SK-N-SH (cell line): ENCODE measurements around the gene METTL24. TPM values are rescaled to one million over a fixed set of nuclear protein-coding genes. Genes with fewer than 3 reads are reported as not detected.

ENCODE experiments used
- CTCF ChIA-PET: fragments of 300-600, 350-600 bp; formaldehyde crosslinking; extraction: SDS; loops from one replicate; lab custom pipeline; 2021; lab: Yijun Ruan, JAX
- POLR2A ChIA-PET: fragments of 350-600 bp; sonication (Branson Sonifier 250); formaldehyde crosslinking; extraction: SDS; loops from one replicate; lab custom pipeline; 2020; ENCODE audit warnings: antibody characterized with exemption, inconsistent platforms; lab: Yijun Ruan, JAX
- DNase-seq: peaks from one replicate; pipeline ENCODE4 v3.0.0; 2012
- H2AFZ ChIP-seq: fragments of 200-600 bp; sonication (generic); 2 replicates; pipeline ENCODE4 v1.8.1; 2016; ENCODE audit warnings: antibody characterized with exemption, mild to moderate bottlenecking, low read depth
- H3F3A ChIP-seq: fragments of 200-600 bp; sonication (generic); replicated peaks from 2 replicates; pipeline ENCODE3; 2016; ENCODE audit warnings: antibody characterized with exemption, mild to moderate bottlenecking; ENCODE audit not compliant: insufficient read depth
- H3K27ac ChIP-seq, 2 experiments: fragments of 200-500 bp in 1 of 2; fragments of 200-600 bp in 1 of 2; sonication (Bioruptor generic) in 1 of 2; sonication (generic), shearing (Covaris generic) in 1 of 2; 2 replicates each; pipeline versions ENCODE4 v1.5.1 to v1.6.1; 2014 to 2016; ENCODE audit warnings: low read depth in 2 of 2, inconsistent platforms in 1 of 2, low read length in 1 of 2, mild to moderate bottlenecking in 1 of 2, mixed read lengths in 1 of 2
- H3K27me3 ChIP-seq: fragments of 200-600 bp; sonication (generic), shearing (Covaris generic); 2 replicates; pipeline ENCODE4 v1.6.1; 2016; ENCODE audit warnings: mixed run types; ENCODE audit not compliant: insufficient read depth
- H3K36me3 ChIP-seq, 2 experiments: fragments of 200-500 bp in 1 of 2; fragments of 200-600 bp in 1 of 2; sonication (Bioruptor generic) in 1 of 2; sonication (generic) in 1 of 2; replicated peaks in 1 of 2; 2 replicates each; pipeline versions ENCODE3 to v1.5.1; 2014 to 2016; ENCODE audit warnings: low read length in 1 of 2, mild to moderate bottlenecking in 1 of 2; ENCODE audit not compliant: insufficient read depth in 2 of 2, control insufficient read depth in 1 of 2
- H3K4me1 ChIP-seq, 2 experiments: fragments of 200-500 bp in 1 of 2; fragments of 200-600 bp in 1 of 2; sonication (Bioruptor generic) in 1 of 2; sonication (generic), shearing (Covaris generic) in 1 of 2; 2 replicates each; pipeline versions ENCODE4 v1.5.1 to v1.6.1; 2014 to 2016; ENCODE audit warnings: low read depth in 1 of 2, low read length in 1 of 2, mixed run types in 1 of 2; ENCODE audit not compliant: insufficient read depth in 2 of 2, control insufficient read depth in 1 of 2
- H3K4me2 ChIP-seq: fragments of 200-600 bp; sonication (generic), shearing (Covaris generic); 2 replicates; pipeline ENCODE4 v1.6.1; 2017; ENCODE audit warnings: mixed run types
- H3K4me3 ChIP-seq, 2 experiments: fragments of 200-500 bp in 1 of 2; fragments of 200-600 bp in 1 of 2; sonication (Bioruptor generic) in 1 of 2; sonication (generic), shearing (Covaris generic) in 1 of 2; 2 replicates each; pipeline versions ENCODE4 v1.5.1 to v1.8.1; 2014 to 2016; ENCODE audit warnings: low read depth in 2 of 2, inconsistent platforms in 1 of 2, low read length in 1 of 2, mild to moderate bottlenecking in 1 of 2, mixed read lengths in 1 of 2, moderate library complexity in 1 of 2
- H3K79me2 ChIP-seq: fragments of 200-600 bp; sonication (generic); 2 replicates; pipeline ENCODE4 v1.8.1; 2017; ENCODE audit warnings: mild to moderate bottlenecking; ENCODE audit not compliant: insufficient read depth
- H3K9ac ChIP-seq: fragments of 200-600 bp; sonication (generic); 2 replicates; pipeline ENCODE4 v1.6.1; 2017; ENCODE audit warnings: mixed run types
- H3K9me2 ChIP-seq: fragments of 200-600 bp; sonication (generic); 2 replicates; pipeline ENCODE4 v1.6.1; 2017; ENCODE audit warnings: mixed run types
- H3K9me3 ChIP-seq: fragments of 200-600 bp; sonication (generic); 2 replicates; pipeline ENCODE4 v1.6.1; 2017; ENCODE audit warnings: mixed run types, mild to moderate bottlenecking, moderate library complexity
- H4K20me1 ChIP-seq: fragments of 200-600 bp; sonication (generic); 2 replicates; pipeline ENCODE4 v1.6.1; 2017; ENCODE audit warnings: mild to moderate bottlenecking, mixed run types; ENCODE audit not compliant: insufficient read depth
- CHD2 ChIP-seq: fragments of 150-350 bp; IDR thresholded peaks from 2 replicates; pipeline ENCODE4 v1.6.1; 2018; ENCODE audit warnings: low read length; ENCODE audit not compliant: partially characterized antibody
- GABPA ChIP-seq: IDR thresholded peaks from 2 replicates; pipeline ENCODE4 v1.4.0; 2012; ENCODE audit warnings: low read depth, mild to moderate bottlenecking
- GATA2 ChIP-seq: sonication (generic); formaldehyde crosslinking; IDR thresholded peaks from 2 replicates; pipeline ENCODE4 v1.5.0; 2020; ENCODE audit warnings: mild to moderate bottlenecking, missing genetic modification reagents
- MXI1 ChIP-seq: IDR thresholded peaks from 2 replicates; pipeline ENCODE4 v1.6.1; 2012; ENCODE audit warnings: mild to moderate bottlenecking, low read depth, low read length, improper control_type of control experiment
- RCOR1 ChIP-seq: fragments of 150-350 bp; IDR thresholded peaks from 2 replicates; pipeline ENCODE4 v1.6.1; 2017; ENCODE audit warnings: antibody characterized with exemption, low read length
- RFX5 ChIP-seq: IDR thresholded peaks from 2 replicates; pipeline ENCODE4 v1.6.1; 2012; ENCODE audit warnings: mild to moderate bottlenecking, improper control_type of control experiment, low read length
- WGBS: methylation state at CpG from one replicate; pipeline ENCODE4 v1.1.6; 2017; ENCODE audit warnings: low lambda C conversion rate; 5-methylcytosine and 5-hydroxymethylcytosine counted together
- polyA plus RNA-seq, 3 experiments: library from polyadenylated mRNA; depleted of rRNA; stranded (reverse); fragments of >200 nt; gene quantifications; 2 replicates each; pipeline ENCODE4 v1.2.3, GENCODE V29; 2012
- TF ChIP-seq, protein P1 (sequence below): IDR thresholded peaks from 2 replicates; pipeline ENCODE4 v1.6.1; 2012; ENCODE audit warnings: mild to moderate bottlenecking, low read depth, low read length, moderate library complexity
- TF ChIP-seq, protein P2 (sequence below): fragments of 150-350 bp; IDR thresholded peaks from 2 replicates; pipeline ENCODE4 v1.6.1; 2016; ENCODE audit warnings: mild to moderate bottlenecking, low read depth, low read length
- TF ChIP-seq, protein P3 (sequence below): fragments of 200-600 bp; sonication (generic); IDR thresholded peaks from 2 replicates; pipeline ENCODE4 v1.6.1; 2017; ENCODE audit warnings: antibody characterized with exemption, mild to moderate bottlenecking, moderate library complexity
- TF ChIP-seq, protein P4 (sequence below): IDR thresholded peaks from 2 replicates; pipeline ENCODE4 v1.4.0; 2012; ENCODE audit warnings: low read depth, borderline replicate concordance

Gene METTL24
- polyA plus RNA-seq, 1 of the 3 experiments (the other 2 are of a cell fraction), result not detected

DNA sequence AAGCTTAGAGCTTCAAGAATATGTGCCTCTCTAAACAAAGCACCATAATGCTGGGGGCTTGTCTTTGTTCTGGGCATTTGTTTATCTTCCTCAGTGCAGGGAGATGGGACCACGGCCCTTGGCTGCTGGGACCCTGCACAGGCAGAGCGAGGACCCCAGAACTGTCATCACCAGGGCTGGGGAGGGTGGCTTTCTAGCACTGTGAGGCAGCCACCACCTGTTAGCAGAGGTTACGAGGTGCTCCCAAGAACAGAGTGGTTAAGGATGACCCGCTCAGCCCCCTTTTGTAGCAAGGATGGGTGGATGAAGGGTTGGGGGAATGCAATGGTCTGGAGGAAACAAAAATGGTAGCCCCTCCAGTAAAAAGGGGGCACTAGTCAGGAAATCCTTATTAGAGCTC, 34.9 kb downstream of the METTL24 start (continued):
- TF ChIP-seq, protein P1, sequence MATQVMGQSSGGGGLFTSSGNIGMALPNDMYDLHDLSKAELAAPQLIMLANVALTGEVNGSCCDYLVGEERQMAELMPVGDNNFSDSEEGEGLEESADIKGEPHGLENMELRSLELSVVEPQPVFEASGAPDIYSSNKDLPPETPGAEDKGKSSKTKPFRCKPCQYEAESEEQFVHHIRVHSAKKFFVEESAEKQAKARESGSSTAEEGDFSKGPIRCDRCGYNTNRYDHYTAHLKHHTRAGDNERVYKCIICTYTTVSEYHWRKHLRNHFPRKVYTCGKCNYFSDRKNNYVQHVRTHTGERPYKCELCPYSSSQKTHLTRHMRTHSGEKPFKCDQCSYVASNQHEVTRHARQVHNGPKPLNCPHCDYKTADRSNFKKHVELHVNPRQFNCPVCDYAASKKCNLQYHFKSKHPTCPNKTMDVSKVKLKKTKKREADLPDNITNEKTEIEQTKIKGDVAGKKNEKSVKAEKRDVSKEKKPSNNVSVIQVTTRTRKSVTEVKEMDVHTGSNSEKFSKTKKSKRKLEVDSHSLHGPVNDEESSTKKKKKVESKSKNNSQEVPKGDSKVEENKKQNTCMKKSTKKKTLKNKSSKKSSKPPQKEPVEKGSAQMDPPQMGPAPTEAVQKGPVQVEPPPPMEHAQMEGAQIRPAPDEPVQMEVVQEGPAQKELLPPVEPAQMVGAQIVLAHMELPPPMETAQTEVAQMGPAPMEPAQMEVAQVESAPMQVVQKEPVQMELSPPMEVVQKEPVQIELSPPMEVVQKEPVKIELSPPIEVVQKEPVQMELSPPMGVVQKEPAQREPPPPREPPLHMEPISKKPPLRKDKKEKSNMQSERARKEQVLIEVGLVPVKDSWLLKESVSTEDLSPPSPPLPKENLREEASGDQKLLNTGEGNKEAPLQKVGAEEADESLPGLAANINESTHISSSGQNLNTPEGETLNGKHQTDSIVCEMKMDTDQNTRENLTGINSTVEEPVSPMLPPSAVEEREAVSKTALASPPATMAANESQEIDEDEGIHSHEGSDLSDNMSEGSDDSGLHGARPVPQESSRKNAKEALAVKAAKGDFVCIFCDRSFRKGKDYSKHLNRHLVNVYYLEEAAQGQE, result no peak
- TF ChIP-seq RFX5 (no peak), GABPA (no peak), MXI1 (no peak), RCOR1 (no peak)
- TF ChIP-seq, protein P2, sequence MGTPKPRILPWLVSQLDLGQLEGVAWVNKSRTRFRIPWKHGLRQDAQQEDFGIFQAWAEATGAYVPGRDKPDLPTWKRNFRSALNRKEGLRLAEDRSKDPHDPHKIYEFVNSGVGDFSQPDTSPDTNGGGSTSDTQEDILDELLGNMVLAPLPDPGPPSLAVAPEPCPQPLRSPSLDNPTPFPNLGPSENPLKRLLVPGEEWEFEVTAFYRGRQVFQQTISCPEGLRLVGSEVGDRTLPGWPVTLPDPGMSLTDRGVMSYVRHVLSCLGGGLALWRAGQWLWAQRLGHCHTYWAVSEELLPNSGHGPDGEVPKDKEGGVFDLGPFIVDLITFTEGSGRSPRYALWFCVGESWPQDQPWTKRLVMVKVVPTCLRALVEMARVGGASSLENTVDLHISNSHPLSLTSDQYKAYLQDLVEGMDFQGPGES, result no peak
- TF ChIP-seq, protein P3, sequence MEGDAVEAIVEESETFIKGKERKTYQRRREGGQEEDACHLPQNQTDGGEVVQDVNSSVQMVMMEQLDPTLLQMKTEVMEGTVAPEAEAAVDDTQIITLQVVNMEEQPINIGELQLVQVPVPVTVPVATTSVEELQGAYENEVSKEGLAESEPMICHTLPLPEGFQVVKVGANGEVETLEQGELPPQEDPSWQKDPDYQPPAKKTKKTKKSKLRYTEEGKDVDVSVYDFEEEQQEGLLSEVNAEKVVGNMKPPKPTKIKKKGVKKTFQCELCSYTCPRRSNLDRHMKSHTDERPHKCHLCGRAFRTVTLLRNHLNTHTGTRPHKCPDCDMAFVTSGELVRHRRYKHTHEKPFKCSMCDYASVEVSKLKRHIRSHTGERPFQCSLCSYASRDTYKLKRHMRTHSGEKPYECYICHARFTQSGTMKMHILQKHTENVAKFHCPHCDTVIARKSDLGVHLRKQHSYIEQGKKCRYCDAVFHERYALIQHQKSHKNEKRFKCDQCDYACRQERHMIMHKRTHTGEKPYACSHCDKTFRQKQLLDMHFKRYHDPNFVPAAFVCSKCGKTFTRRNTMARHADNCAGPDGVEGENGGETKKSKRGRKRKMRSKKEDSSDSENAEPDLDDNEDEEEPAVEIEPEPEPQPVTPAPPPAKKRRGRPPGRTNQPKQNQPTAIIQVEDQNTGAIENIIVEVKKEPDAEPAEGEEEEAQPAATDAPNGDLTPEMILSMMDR, result no peak

DNA sequence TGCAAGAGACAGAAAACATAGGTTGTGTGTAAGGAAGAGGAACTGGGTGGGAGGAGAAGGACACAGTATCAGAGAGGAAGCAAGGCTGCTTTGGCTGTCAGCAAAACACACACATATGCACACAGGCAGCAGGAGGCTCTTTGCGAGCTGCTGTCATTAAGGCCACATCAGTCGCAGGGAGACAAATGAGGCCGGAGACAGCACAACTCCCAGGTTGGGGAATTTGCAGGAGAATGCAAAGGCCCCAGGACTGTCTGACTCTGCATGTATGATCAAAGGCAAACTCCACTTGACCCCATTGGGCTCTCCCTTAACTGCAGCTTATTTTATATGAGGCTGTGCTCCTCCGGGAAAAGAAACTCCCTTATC, 35.3 kb downstream of the METTL24 start:
- Histone ChIP-seq H3K36me3 (no peaks in the 10 kb centered on the region), H3K27ac (no peak overlapping the region), H3K4me3 (no peak overlapping the region), H3K9me2 (no peaks in the 10 kb centered on the region), H3K4me2 (no peak overlapping the region), H4K20me1 (no peaks in the 10 kb centered on the region), H3F3A (no peaks in the 10 kb centered on the region), H2AFZ (no peak overlapping the region), H3K9me3 (no peaks in the 10 kb centered on the region), H3K4me1 (peaks cover 7 to 16% of the 10 kb centered on the region in 2 experiments; a peak in 3 of 4 replicates), H3K79me2 (no peaks in the 10 kb centered on the region), H3K27me3 (no peaks in the 10 kb centered on the region), H3K9ac (no peak overlapping the region)
- ChIA-PET POLR2A (no interaction called here), CTCF (interaction anchor here (2.0 kb wide), 1 partner anchor 19 kb away, joined by 8 read pairs; no protein-coding TSS in a partner anchor)
- TF ChIP-seq MXI1 (no peak), CHD2 (no peak), GATA2 (CRISPR knock-in tag) (no peak)
- TF ChIP-seq, protein P4, sequence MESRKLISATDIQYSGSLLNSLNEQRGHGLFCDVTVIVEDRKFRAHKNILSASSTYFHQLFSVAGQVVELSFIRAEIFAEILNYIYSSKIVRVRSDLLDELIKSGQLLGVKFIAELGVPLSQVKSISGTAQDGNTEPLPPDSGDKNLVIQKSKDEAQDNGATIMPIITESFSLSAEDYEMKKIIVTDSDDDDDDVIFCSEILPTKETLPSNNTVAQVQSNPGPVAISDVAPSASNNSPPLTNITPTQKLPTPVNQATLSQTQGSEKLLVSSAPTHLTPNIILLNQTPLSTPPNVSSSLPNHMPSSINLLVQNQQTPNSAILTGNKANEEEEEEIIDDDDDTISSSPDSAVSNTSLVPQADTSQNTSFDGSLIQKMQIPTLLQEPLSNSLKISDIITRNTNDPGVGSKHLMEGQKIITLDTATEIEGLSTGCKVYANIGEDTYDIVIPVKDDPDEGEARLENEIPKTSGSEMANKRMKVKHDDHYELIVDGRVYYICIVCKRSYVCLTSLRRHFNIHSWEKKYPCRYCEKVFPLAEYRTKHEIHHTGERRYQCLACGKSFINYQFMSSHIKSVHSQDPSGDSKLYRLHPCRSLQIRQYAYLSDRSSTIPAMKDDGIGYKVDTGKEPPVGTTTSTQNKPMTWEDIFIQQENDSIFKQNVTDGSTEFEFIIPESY, result no peak
- no peak for DNase-seq
- WGBS, result 92% methylated on average over 4 of the region's 4 CpGs
